Measurements from ENCODE around the gene EDN2.

Gene EDN2

GRCh38 chr1:41499591-41499990 is 15.1 kb upstream of the EDN2 start:
- no peaks in the 10 kb centered on the region for H3K36me3 ChIP-seq (ENCODE audit: control insufficient read depth in 4 of 4, insufficient read depth in 4 of 4, low read length in 3 of 4)
- ChIA-PET POLR2A (no interaction called here), CTCF (interaction anchor here (1.0 to 1.4 kb wide), 3 partner anchors 13 to 25 kb away, joined by 3 to 5 read pairs (median 4); no protein-coding TSS in a partner anchor)
- 100% methylated on average over 1 of the region's 2 CpGs for WGBS (ENCODE audit: insufficient coverage)
- no peak overlapping the region for H3K4me3 ChIP-seq (ENCODE audit: control insufficient read depth in 1 of 7, extremely low read depth in 1 of 7, insufficient read depth in 4 of 7, low read depth in 2 of 7, low read length in 6 of 7)
- peaks cover 0 to 25% (median 11%) of the 10 kb centered on the region in 4 experiments for H3K4me1 ChIP-seq (ENCODE audit: control extremely low read depth in 1 of 4, control insufficient read depth in 4 of 4, insufficient read depth in 4 of 4, low read length in 3 of 4)
- no peak overlapping the region for H3K27ac ChIP-seq (ENCODE audit: insufficient read depth in 1 of 2, low read depth in 1 of 2, low read length in 2 of 2, poor library complexity in 1 of 2, severe bottlenecking in 2 of 2)
- H3K27me3 ChIP-seq (replicated peaks in 2 of 5; ENCODE audit: control insufficient read depth in 4 of 5, insufficient read depth in 5 of 5, low read length in 4 of 5), result peaks cover 0 to 14% (median 7%) of the 10 kb centered on the region in 5 experiments
- H3K9me3 ChIP-seq (ENCODE audit: control extremely low read depth in 1 of 5, control insufficient read depth in 4 of 5, insufficient read depth in 2 of 5, low read depth in 1 of 5, low read length in 4 of 5), result no peaks in the 10 kb centered on the region
- DNase-seq, result no peak

- POLR2A ChIA-PET, result no interaction called here
- DNase-seq, result no peak
- CTCF ChIA-PET, result interaction anchor here (1.1 to 1.4 kb wide), 2 partner anchors 14 to 16 kb away, joined by 4 to 5 read pairs; no protein-coding TSS in a partner anchor
Observed at GRCh38 chr1:41498804-41499203, 14.3 kb upstream of the EDN2 start.

GRCh38 chr1:41498391-41498790 is 13.9 kb upstream of the EDN2 start:
- peak in 2 of 3 donors; percentile 12 to 34 for DNase-seq
- Histone ChIP-seq H3K27ac (ENCODE audit: insufficient read depth in 1 of 2, low read depth in 1 of 2, low read length in 2 of 2, poor library complexity in 1 of 2, severe bottlenecking in 2 of 2) (no peak overlapping the region), H3K27me3 (replicated peaks in 2 of 5; ENCODE audit: control insufficient read depth in 4 of 5, insufficient read depth in 5 of 5, low read length in 4 of 5) (peaks cover 0 to 18% (median 7%) of the 10 kb centered on the region in 5 experiments), H3K4me3 (ENCODE audit: control insufficient read depth in 1 of 7, extremely low read depth in 1 of 7, insufficient read depth in 4 of 7, low read depth in 2 of 7, low read length in 6 of 7) (no peak overlapping the region), H3K4me1 (ENCODE audit: control extremely low read depth in 1 of 4, control insufficient read depth in 4 of 4, insufficient read depth in 4 of 4, low read length in 3 of 4) (peaks cover 0 to 25% (median 11%) of the 10 kb centered on the region in 4 experiments), H3K36me3 (ENCODE audit: control insufficient read depth in 4 of 4, insufficient read depth in 4 of 4, low read length in 3 of 4) (no peaks in the 10 kb centered on the region), H3K9me3 (ENCODE audit: control extremely low read depth in 1 of 5, control insufficient read depth in 4 of 5, insufficient read depth in 2 of 5, low read depth in 1 of 5, low read length in 4 of 5) (no peaks in the 10 kb centered on the region)
- ChIA-PET POLR2A (no interaction called here), CTCF (interaction anchor here (0.7 to 1.4 kb wide), 2 partner anchors 14 to 17 kb away, joined by 3 to 5 read pairs; no protein-coding TSS in a partner anchor)
- 93% methylated on average over 3 of the region's 5 CpGs for WGBS (ENCODE audit: insufficient coverage)

More at GRCh38 chr1:41498804-41499203, 14.3 kb upstream of the EDN2 start:
- no peaks in the 10 kb centered on the region for H3K36me3 ChIP-seq (ENCODE audit: control insufficient read depth in 4 of 4, insufficient read depth in 4 of 4, low read length in 3 of 4)
- H3K4me3 ChIP-seq (ENCODE audit: control insufficient read depth in 1 of 7, extremely low read depth in 1 of 7, insufficient read depth in 4 of 7, low read depth in 2 of 7, low read length in 6 of 7), result no peak overlapping the region
- H3K27ac ChIP-seq (ENCODE audit: insufficient read depth in 1 of 2, low read depth in 1 of 2, low read length in 2 of 2, poor library complexity in 1 of 2, severe bottlenecking in 2 of 2), result no peak overlapping the region
- H3K27me3 ChIP-seq (replicated peaks in 2 of 5; ENCODE audit: control insufficient read depth in 4 of 5, insufficient read depth in 5 of 5, low read length in 4 of 5), result peaks cover 0 to 18% (median 7%) of the 10 kb centered on the region in 5 experiments
- peaks cover 0 to 25% (median 11%) of the 10 kb centered on the region in 4 experiments for H3K4me1 ChIP-seq (ENCODE audit: control extremely low read depth in 1 of 4, control insufficient read depth in 4 of 4, insufficient read depth in 4 of 4, low read length in 3 of 4)
- 75% methylated on average over 12 of the region's 12 CpGs for WGBS (ENCODE audit: insufficient coverage)
- no peaks in the 10 kb centered on the region for H3K9me3 ChIP-seq (ENCODE audit: control extremely low read depth in 1 of 5, control insufficient read depth in 4 of 5, insufficient read depth in 2 of 5, low read depth in 1 of 5, low read length in 4 of 5)

- DNase-seq, result no peak
- POLR2A ChIA-PET, result no interaction called here
- Histone ChIP-seq H3K4me3 (ENCODE audit: control insufficient read depth in 1 of 7, extremely low read depth in 1 of 7, insufficient read depth in 4 of 7, low read depth in 2 of 7, low read length in 6 of 7) (no peak overlapping the region), H3K4me1 (ENCODE audit: control extremely low read depth in 1 of 4, control insufficient read depth in 4 of 4, insufficient read depth in 4 of 4, low read length in 3 of 4) (peaks cover 0 to 25% (median 11%) of the 10 kb centered on the region in 4 experiments), H3K27ac (ENCODE audit: insufficient read depth in 1 of 2, low read depth in 1 of 2, low read length in 2 of 2, poor library complexity in 1 of 2, severe bottlenecking in 2 of 2) (no peak overlapping the region), H3K9me3 (ENCODE audit: control extremely low read depth in 1 of 5, control insufficient read depth in 4 of 5, insufficient read depth in 2 of 5, low read depth in 1 of 5, low read length in 4 of 5) (no peaks in the 10 kb centered on the region), H3K27me3 (replicated peaks in 2 of 5; ENCODE audit: control insufficient read depth in 4 of 5, insufficient read depth in 5 of 5, low read length in 4 of 5) (peaks cover 0 to 18% (median 7%) of the 10 kb centered on the region in 5 experiments), H3K36me3 (ENCODE audit: control insufficient read depth in 4 of 4, insufficient read depth in 4 of 4, low read length in 3 of 4) (no peaks in the 10 kb centered on the region)
- WGBS (ENCODE audit: insufficient coverage), result 100% methylated on average over 3 of the region's 7 CpGs
- CTCF ChIA-PET, result interaction anchor here (0.7 to 3.5 kb wide), 3 partner anchors 15 to 19 kb away, joined by 3 to 12 read pairs (median 3); no protein-coding TSS in a partner anchor
Observed at GRCh38 chr1:41497461-41498030, 13.1 kb upstream of the EDN2 start.

- Histone ChIP-seq H3K27me3 (replicated peaks in 2 of 5; ENCODE audit: control insufficient read depth in 4 of 5, insufficient read depth in 5 of 5, low read length in 4 of 5) (peaks cover 0 to 18% (median 7%) of the 10 kb centered on the region in 5 experiments), H3K9me3 (ENCODE audit: control extremely low read depth in 1 of 5, control insufficient read depth in 4 of 5, insufficient read depth in 2 of 5, low read depth in 1 of 5, low read length in 4 of 5) (no peaks in the 10 kb centered on the region), H3K36me3 (ENCODE audit: control insufficient read depth in 4 of 4, insufficient read depth in 4 of 4, low read length in 3 of 4) (no peaks in the 10 kb centered on the region), H3K27ac (ENCODE audit: insufficient read depth in 1 of 2, low read depth in 1 of 2, low read length in 2 of 2, poor library complexity in 1 of 2, severe bottlenecking in 2 of 2) (no peak overlapping the region), H3K4me3 (ENCODE audit: control insufficient read depth in 1 of 7, extremely low read depth in 1 of 7, insufficient read depth in 4 of 7, low read depth in 2 of 7, low read length in 6 of 7) (no peak overlapping the region), H3K4me1 (ENCODE audit: control extremely low read depth in 1 of 4, control insufficient read depth in 4 of 4, insufficient read depth in 4 of 4, low read length in 3 of 4) (peaks cover 0 to 25% (median 11%) of the 10 kb centered on the region in 4 experiments)
- ChIA-PET POLR2A (no interaction called here), CTCF (interaction anchor here (1.1 to 3.5 kb wide), 2 partner anchors 18 to 19 kb away, joined by 3 to 12 read pairs; no protein-coding TSS in a partner anchor)
- 97% methylated on average over 10 of the region's 13 CpGs for WGBS (ENCODE audit: insufficient coverage)
- DNase-seq, result no peak
Observed at GRCh38 chr1:41497056-41497440, 12.6 kb upstream of the EDN2 start.

- ChIA-PET CTCF (interaction anchor here (0.8 to 3.5 kb wide), 6 partner anchors 13 to 78 kb away, joined by 3 to 12 read pairs (median 4); no protein-coding TSS in a partner anchor), POLR2A (no interaction called here)
- peak overlapping the region; percentile 17 to 67 (median 47) for H3K4me3 ChIP-seq (ENCODE audit: control insufficient read depth in 1 of 7, extremely low read depth in 1 of 7, insufficient read depth in 4 of 7, low read depth in 2 of 7, low read length in 6 of 7)
- DNase-seq, result peak; percentile 61 to 79 (median 71)
- H3K27me3 ChIP-seq (replicated peaks in 2 of 5; ENCODE audit: control insufficient read depth in 4 of 5, insufficient read depth in 5 of 5, low read length in 4 of 5), result peaks cover 0 to 18% (median 7%) of the 10 kb centered on the region in 5 experiments
- H3K27ac ChIP-seq (ENCODE audit: insufficient read depth in 1 of 2, low read depth in 1 of 2, low read length in 2 of 2, poor library complexity in 1 of 2, severe bottlenecking in 2 of 2), result no peak overlapping the region
- H3K4me1 ChIP-seq (ENCODE audit: control extremely low read depth in 1 of 4, control insufficient read depth in 4 of 4, insufficient read depth in 4 of 4, low read length in 3 of 4), result peaks cover 0 to 25% (median 11%) of the 10 kb centered on the region in 4 experiments
- whole genome bisulfite sequencing (ENCODE audit: insufficient coverage), result 9% methylated on average over 65 of the region's 74 CpGs
- H3K9me3 ChIP-seq (ENCODE audit: control extremely low read depth in 1 of 5, control insufficient read depth in 4 of 5, insufficient read depth in 2 of 5, low read depth in 1 of 5, low read length in 4 of 5), result no peaks in the 10 kb centered on the region
- no peaks in the 10 kb centered on the region for H3K36me3 ChIP-seq (ENCODE audit: control insufficient read depth in 4 of 4, insufficient read depth in 4 of 4, low read length in 3 of 4)
Observed at GRCh38 chr1:41496080-41497055, 11.9 kb upstream of the EDN2 start.

All from common myeloid progenitor, CD34-positive (primary cell).